Body of pancreas (tissue), 4 donors: ENCODE data around the gene FNIP1. TPM values are rescaled to one million over a fixed set of nuclear protein-coding genes. Genes with fewer than 3 reads are reported as not detected.
"Not testable (repeated sequence)": the region's sequence is repeated elsewhere in the genome, so short reads cannot be mapped to it uniquely, and the experiment has no call there.

Experiments
- ATAC-seq: fragments of 150-250 bp; one replicate; pipeline ENCODE4 v1.9.1; 2016
- DNase-seq, 4 donors: peaks; one replicate each; pipeline ENCODE4 v3.0.0-alpha.2; 2019
- H3K27ac ChIP-seq, 4 donors: fragments of 200-600 bp; sonication (generic); 1 replicate in 3 of 4; 2 replicates in 1 of 4; pipeline versions ENCODE4 v1.5.1 to v1.6.1; 2016 to 2019; ENCODE audit warnings: mild to moderate bottlenecking in 1 of 4, mixed read lengths in 1 of 4, moderate library complexity in 1 of 4
- H3K27me3 ChIP-seq, 2 donors: fragments of 200-600 bp; sonication (generic); one replicate each; pipeline ENCODE4 v1.6.0; 2016; ENCODE audit warnings: mild to moderate bottlenecking in 1 of 2
- H3K36me3 ChIP-seq, 2 donors: fragments of 200-600 bp; sonication (generic); replicated peaks in 1 of 2; 2 replicates each; pipeline ENCODE4 v1.5.1; 2016; ENCODE audit warnings: low read depth in 2 of 2; ENCODE audit not compliant: insufficient read depth in 1 of 2
- H3K4me1 ChIP-seq: fragments of 200-600 bp; sonication (generic); one replicate; pipeline ENCODE4 v1.6.0; 2016
- H3K4me3 ChIP-seq, 2 donors: fragments of 200-600 bp; sonication (generic); 1 replicate in 1 of 2; 2 replicates in 1 of 2; pipeline ENCODE4 v1.5.1; 2016 to 2019
- H3K9me3 ChIP-seq, 3 donors: fragments of 200-600 bp; sonication (generic); 1 replicate in 2 of 3; 2 replicates in 1 of 3; pipeline ENCODE4 v1.5.1; 2016
- CTCF ChIP-seq, 7 experiments: fragments of 450-650 bp in 4 of 7; fragments of 200-600 bp in 3 of 7; sonication (generic) in 3 of 7; IDR thresholded peaks; one replicate each; pipeline ENCODE4 v1.5.1; 2016 to 2019; ENCODE audit warnings: antibody characterized with exemption in 7 of 7
- POLR2A ChIP-seq, 3 donors: fragments of 450-650 bp; IDR thresholded peaks; one replicate each; pipeline ENCODE4 v1.6.1; 2016; ENCODE audit warnings: antibody characterized with exemption in 3 of 3, mild to moderate bottlenecking in 2 of 3
- WGBS, 2 donors: methylation state at CpG; one replicate each; pipeline ENCODE4 v1.1.5; 2017; 5-methylcytosine and 5-hydroxymethylcytosine counted together
- intact Hi-C: fragments of 100-400 bp; cut with DNase I; formaldehyde crosslinking; loops from one replicate; pipeline ENCODE4 v1.15.1; 2023
- total RNA-seq, 2 donors: library from RNA; depleted of rRNA; stranded (reverse); fragments of >200 nt; gene quantifications; one replicate each; pipeline ENCODE4 v1.1.0, GENCODE V29; 2016

FNIP1 gene
- total RNA-seq, 2 donors from 2014 or later, result 20.5 to 35.9 TPM

- Histone ChIP-seq H3K4me3 (no peak overlapping the region), H3K27me3 (no peaks in the 10 kb centered on the region), H3K36me3 (no peaks in the 10 kb centered on the region), H3K9me3 (no peaks in the 10 kb centered on the region), H3K4me1 (peaks cover 24% of the 10 kb centered on the region), H3K27ac (no peak overlapping the region)
- intact Hi-C loops, result no loop called here
- ATAC-seq, result no peak
- no peak for DNase-seq
- no peak for TF ChIP-seq CTCF (IDR thresholded peaks at IDR 0.05)
- TF ChIP-seq POLR2A (IDR thresholded peaks at IDR 0.05), result no peak
- 76 to 79% methylated on average over 1 of the region's 1 CpG for WGBS, 2 donors
Measured at GRCh38 chr5:131783357-131783756, 13.5 kb downstream of the FNIP1 start.

- Histone ChIP-seq H3K27me3 (no peaks in the 10 kb centered on the region), H3K4me1 (peaks cover 17% of the 10 kb centered on the region), H3K27ac (no peak overlapping the region), H3K9me3 (no peaks in the 10 kb centered on the region), H3K4me3 (no peak overlapping the region), H3K36me3 (no peaks in the 10 kb centered on the region)
- DNase-seq (no peak), ATAC-seq (no peak)
- intact Hi-C loops, result no loop called here
- 94 to 97% methylated on average over 11 of the region's 11 CpGs for WGBS, 2 donors
- TF ChIP-seq POLR2A (IDR thresholded peaks at IDR 0.05) (no peak), CTCF (IDR thresholded peaks at IDR 0.05) (no peak)
Measured at GRCh38 chr5:131782717-131783116, 14.1 kb downstream of the FNIP1 start.

- ATAC-seq, H3K4me3 ChIP-seq, H3K27me3 ChIP-seq, DNase-seq, H3K9me3 ChIP-seq, H3K36me3 ChIP-seq, H3K27ac ChIP-seq, intact Hi-C loops: not testable (repeated sequence)
- peaks cover 35% of the 10 kb centered on the region for H3K4me1 ChIP-seq
- WGBS, 2 donors, result 63% methylated on average over 1 of the region's 1 CpG; no CpG with 5 or more reads in 1 of the 2 donors
Measured at GRCh38 chr5:131778141-131778540, 18.7 kb downstream of the FNIP1 start.

- ATAC-seq (no peak), DNase-seq (no peak)
- 36 to 61% methylated on average over 1 of the region's 1 CpG for WGBS, 2 donors
- peaks cover 47% of the 10 kb centered on the region for H3K4me1 ChIP-seq
- H3K9me3 ChIP-seq, result no peaks in the 10 kb centered on the region
- H3K27ac ChIP-seq, result no peak overlapping the region
- TF ChIP-seq POLR2A (IDR thresholded peaks at IDR 0.05) (no peak), CTCF (IDR thresholded peaks at IDR 0.05) (no peak)
- no peak overlapping the region for H3K4me3 ChIP-seq
- H3K27me3 ChIP-seq, result no peaks in the 10 kb centered on the region
- no peaks in the 10 kb centered on the region for H3K36me3 ChIP-seq
- intact Hi-C loops, result no loop called here
Measured at GRCh38 chr5:131776450-131776849, 20.4 kb downstream of the FNIP1 start.

- ATAC-seq (peak; percentile 84), DNase-seq (no peak)
- Histone ChIP-seq H3K9me3 (no peaks in the 10 kb centered on the region), H3K4me3 (no peak overlapping the region), H3K27me3 (no peaks in the 10 kb centered on the region), H3K27ac (peak overlapping the region in 3 of 4 donors; percentile 46 to 82 (median 46)), H3K4me1 (peaks cover 53% of the 10 kb centered on the region), H3K36me3 (no peaks in the 10 kb centered on the region)
- 28 to 30% methylated on average over 4 of the region's 4 CpGs for WGBS, 2 donors
- intact Hi-C loops, result no loop called here
- TF ChIP-seq POLR2A (IDR thresholded peaks at IDR 0.05), result no peak
Measured at GRCh38 chr5:131774652-131775367, 22.0 kb downstream of the FNIP1 start.

- 89 to 91% methylated on average over 2 of the region's 2 CpGs for WGBS, 2 donors
- ATAC-seq, result no peak
- intact Hi-C loops, result no loop called here
- no peak for DNase-seq
- no peak for TF ChIP-seq CTCF (IDR thresholded peaks at IDR 0.05)
- Histone ChIP-seq H3K9me3 (no peaks in the 10 kb centered on the region), H3K27me3 (no peaks in the 10 kb centered on the region), H3K4me3 (no peak overlapping the region), H3K36me3 (no peaks in the 10 kb centered on the region), H3K4me1 (peaks cover 59% of the 10 kb centered on the region), H3K27ac (peak overlapping the region in 2 of 4 donors; percentile 46)
Measured at GRCh38 chr5:131773805-131774204, 23.0 kb downstream of the FNIP1 start.
